GM18907 (cell line): ENCODE data around the gene SUPT20HL2.
"Not testable (repeated sequence)": the region's sequence is repeated elsewhere in the genome, so short reads cannot be mapped to it uniquely, and the experiment has no call there.

Source experiments
- ATAC-seq: cut with Tn5 transposase; IDR thresholded peaks from one replicate; pipeline ENCODE4 v1.9.1; 2021; ENCODE audit warnings: mild to moderate bottlenecking, moderate library complexity; ENCODE audit not compliant: unreplicated experiment

SUPT20HL2 gene

GRCh38 chrX:24310916-24311315, 3.0 kb downstream of the SUPT20HL2 start:
- not testable (repeated sequence) for ATAC-seq

- ATAC-seq = not testable (repeated sequence)
Observed at GRCh38 chrX:24309580-24310374, 4.1 kb downstream of the SUPT20HL2 start.

DNA sequence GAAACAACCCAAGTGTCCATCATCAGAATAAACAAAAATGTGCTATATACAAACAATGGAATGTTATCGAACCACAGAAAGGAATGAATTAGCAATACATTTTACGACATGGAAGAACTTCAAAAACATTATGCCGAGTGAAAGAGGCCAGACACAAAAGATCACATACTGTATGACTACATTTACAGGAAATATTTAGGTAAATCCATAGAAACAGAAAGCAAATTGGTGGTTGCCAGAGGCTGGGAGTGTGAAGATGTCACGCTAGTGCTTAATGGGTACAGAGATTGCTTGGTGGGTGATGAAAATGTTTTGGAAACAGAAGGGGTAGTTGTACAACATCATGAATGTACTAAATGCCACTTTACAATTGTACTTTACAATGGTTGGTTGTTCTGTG, 5.1 kb downstream of the SUPT20HL2 start:
- not testable (repeated sequence) for ATAC-seq

DNA sequence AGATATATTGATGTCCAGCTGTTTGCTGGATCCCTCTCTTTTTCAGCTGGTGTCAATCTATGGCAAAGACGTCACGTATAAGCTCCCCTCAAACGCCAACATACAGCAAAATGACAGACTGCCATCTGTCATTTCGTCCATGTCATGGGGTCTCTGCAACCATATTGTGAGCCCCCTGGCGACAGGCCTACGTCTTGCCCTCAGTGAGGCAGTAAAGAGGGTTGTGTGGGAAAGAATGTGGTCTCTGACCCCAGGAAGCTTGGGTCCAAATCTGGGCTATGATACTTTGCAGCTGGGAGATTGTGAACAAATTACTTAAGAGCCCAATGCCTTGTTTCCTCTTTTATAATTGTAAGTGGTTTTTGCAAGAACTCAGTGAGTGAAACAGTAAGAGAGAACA, 7.4 kb downstream of the SUPT20HL2 start:
- no peak for ATAC-seq

DNA sequence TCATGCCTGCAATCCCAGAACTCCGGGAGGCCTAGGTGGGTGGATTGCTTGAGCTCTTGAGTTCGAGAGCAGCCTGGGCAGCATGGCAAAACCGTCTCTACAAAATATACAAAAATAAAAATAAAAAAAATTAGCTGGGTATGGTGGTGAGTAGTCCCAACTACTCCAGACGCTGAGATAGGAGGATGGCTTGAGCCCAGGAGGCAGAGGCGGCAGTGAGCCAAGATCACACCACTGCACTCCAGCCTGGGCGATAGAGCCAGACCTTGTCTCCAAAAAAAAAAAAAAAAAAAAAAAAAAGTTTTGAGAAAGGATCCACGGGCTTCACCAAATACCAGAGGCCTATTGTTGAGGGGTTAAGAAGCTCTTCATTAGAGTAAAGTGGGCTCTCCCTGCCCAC, 8.0 kb downstream of the SUPT20HL2 start:
- no peak for ATAC-seq

- no peak for ATAC-seq
Observed at GRCh38 chrX:24301806-24302205, 12.1 kb downstream of the SUPT20HL2 start.

GRCh38 chrX:24301060-24301459, 12.8 kb downstream of the SUPT20HL2 start:
- no peak for ATAC-seq

- no peak for ATAC-seq
Observed at GRCh38 chrX:24298191-24298590, 15.7 kb downstream of the SUPT20HL2 start.

DNA sequence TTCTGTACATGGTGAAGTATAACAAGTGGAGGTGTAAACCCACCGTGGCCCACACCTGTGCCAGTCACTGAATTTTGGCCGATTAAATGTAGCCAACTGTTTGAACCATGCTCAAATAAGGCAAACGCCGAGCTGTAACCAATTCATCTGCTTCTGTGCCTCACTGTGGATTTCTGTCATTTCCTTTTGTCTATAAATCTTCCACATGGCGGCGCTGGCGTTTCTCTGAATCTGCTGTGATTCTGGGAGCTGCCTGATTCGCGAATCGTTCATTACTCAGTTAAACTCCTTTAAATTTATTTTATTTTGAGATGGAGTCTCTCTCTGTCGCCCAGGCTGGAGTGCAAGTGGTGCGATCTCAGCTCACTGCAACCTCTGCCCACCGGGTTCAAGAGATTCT, 19.2 kb downstream of the SUPT20HL2 start:
- ATAC-seq = no peak

GRCh38 chrX:24293412-24293811, 20.5 kb downstream of the SUPT20HL2 start:
- ATAC-seq = no peak

DNA sequence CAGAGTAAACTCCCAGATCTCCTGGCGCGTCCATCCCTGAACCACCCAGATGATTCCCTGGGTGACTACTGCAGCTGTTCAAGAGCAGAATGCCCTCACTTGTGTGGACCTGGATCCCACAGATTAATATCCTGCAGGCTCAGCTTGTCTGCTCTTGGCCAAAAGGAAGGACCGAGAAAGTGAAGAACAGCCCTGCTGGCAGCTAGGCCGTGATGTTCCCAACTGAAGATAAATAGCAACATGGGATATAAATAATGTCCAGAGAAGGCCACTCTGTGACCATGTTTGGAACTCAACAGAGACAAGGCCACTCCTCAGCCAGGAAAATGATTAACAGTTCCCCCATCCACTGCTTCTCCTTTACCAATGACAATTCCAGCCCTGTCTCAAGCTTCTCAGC, 21.5 kb downstream of the SUPT20HL2 start:
- no peak for ATAC-seq

DNA sequence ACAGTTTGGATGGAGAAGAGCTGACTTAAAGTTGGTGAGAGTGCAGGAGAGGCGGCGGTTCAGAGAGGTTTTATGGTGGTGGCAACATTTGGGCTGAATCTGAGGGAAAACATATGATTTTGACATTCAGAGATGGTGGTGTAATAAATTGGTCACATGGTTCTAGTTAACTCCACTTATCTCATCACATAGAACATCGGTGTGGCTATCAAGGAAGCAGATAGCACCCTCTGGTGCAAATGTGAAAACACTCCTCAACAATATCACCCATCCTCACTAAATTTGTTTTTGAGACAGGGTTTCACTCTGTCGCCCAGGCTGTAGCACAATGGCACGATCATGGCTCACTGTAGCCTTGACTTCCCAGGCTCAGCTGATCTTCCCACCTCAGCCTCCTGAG, 28.8 kb downstream of the SUPT20HL2 start:
- no peak for ATAC-seq

GRCh38 chrX:24283127-24283794, 30.6 kb downstream of the SUPT20HL2 start:
- ATAC-seq = no peak

DNA sequence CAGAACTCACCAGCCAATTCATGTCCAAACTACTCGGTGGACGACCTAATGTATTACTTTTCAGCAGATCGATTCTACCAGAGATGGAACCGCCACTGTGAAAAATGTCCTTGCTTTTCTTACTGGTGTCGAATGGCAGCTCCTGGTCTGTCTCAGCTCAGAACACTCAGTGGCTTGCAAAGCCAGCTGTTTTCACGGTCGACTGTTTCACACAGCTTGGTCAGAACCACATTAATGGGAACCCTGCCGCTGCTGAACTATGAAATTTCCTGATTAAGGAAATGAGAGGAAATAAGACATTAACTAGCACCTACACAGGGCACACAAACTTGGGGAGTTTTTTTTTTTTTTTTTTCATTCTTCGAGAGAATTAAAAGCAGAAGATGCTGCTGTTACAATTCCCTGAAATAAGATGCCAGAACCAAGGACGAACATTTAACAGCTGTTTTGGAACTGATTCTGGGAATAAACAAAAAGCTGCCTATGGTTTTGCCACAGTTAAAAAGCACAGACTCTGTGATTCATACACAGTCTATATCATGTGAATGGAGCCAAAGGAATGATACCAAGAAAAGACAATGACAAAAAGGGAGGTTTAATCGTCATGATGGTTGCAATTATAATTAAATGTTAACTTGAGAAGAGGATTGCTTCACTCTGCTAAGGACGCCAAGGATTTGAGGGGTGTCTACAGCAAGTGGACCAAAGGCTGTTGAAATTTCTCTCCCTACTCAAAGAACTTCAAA, 31.3 kb downstream of the SUPT20HL2 start:
- no peak for ATAC-seq

DNA sequence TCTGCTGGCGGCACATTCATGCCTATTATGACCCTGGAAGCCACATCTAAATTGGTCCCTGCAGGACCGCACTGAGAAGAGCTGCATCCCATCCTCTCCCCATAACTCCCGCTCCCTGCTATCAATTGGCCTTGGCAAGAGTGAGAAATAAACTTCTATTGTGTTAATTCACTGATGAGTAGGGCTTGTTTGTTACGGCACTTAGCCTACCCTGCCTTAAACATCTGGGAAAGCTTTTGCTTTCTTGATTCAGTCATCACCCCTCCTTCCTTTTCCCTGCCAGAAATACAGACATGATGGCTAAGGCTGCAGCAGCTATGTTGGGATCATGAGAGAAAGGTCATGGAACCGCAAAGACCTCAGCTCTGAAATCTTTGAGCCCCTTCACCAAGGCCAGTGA, 36.5 kb downstream of the SUPT20HL2 start:
- ATAC-seq = no peak

GRCh38 chrX:24276015-24276414, 37.9 kb downstream of the SUPT20HL2 start:
- ATAC-seq = no peak

GRCh38 chrX:24271262-24271661, 42.6 kb downstream of the SUPT20HL2 start:
- no peak for ATAC-seq

DNA sequence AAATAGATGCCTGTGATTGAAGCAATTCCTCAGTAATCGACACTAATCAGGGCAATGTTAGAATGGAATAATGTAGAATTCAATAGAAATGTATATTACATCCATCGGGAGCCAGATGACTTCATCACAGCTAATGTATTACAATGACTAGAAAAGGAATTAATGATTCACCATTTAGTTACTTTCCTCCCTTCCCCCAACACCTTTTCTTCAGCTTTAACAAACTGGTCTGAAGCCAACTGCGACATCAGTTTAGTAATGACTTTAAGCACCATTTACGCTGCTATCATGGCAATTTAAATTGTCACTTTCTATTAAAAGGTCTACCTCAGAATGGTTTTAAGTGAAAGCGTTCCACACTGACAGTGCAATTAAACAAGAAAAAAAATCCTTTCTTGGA, 45.1 kb downstream of the SUPT20HL2 start:
- ATAC-seq = no peak

- ATAC-seq = no peak
Observed at GRCh38 chrX:24266996-24267395, 46.9 kb downstream of the SUPT20HL2 start.

DNA sequence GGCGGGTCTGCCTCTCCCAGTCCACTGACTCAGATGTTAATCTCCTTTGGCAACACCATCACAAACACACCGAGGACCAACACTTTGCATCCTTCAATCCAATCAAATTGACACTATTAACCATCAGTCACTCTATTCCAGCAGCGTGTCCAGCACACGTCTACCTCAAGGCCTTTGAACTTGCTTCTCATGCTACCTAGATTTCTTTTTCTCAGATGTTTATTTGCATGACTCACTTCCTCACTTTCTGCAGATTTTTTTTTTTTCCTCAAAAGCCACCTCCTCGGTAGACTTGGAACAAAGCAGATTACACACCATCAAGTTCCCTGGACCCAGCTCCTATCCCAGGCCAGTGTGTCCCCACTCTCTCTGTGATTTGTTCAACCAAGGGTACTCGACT, 49.5 kb downstream of the SUPT20HL2 start:
- ATAC-seq = no peak

DNA sequence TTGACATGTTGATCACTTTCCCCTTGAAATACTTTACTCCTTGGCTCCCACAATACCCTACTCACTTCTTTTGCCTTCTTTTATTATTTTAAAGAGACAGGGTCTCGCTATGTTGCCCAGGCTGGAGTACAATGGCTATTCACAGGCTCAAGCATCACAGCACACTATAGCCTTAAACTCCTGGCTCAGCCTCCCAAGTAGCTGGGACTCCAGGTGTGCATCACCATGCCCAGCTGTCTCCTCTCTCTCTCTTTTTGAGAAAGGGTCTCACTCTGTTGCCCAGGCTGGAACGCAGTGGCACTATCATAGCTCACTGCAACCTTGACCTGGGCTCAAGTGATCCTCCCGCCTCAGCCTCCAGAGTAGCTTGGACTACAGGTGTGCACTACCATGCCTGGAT, 51.6 kb downstream of the SUPT20HL2 start:
- no peak for ATAC-seq
